ENCODE results near the gene RNF149. TPM values are rescaled to one million over a fixed set of nuclear protein-coding genes. Genes with fewer than 3 reads are reported as not detected.

Gene RNF149
- polyA plus RNA-seq, 1 experiment = 18.8 TPM

DNA sequence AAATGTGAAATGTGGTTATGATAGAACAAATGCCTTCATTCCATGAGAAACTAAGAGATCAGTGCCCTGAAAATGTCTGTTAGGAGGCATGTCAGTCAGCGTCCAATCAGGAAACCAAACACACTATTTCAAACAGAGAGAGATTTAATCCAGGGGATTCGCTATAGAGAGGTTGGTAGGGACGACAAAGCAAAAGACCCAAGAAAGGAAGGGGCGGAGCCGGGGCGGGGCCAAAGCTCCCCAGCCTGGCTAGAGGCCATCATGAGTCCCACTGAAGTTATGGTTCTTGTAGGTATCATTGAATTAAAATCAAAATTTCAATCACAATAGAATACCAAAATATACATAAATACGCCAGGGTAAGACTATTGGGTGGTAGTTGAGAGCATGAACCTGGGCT, 32.9 kb upstream of the RNF149 start:
- POLR2A ChIA-PET = interaction anchor here (0.8 kb wide), 1 partner anchor 358 kb away, joined by 3 read pairs; no protein-coding TSS in a partner anchor

DNA sequence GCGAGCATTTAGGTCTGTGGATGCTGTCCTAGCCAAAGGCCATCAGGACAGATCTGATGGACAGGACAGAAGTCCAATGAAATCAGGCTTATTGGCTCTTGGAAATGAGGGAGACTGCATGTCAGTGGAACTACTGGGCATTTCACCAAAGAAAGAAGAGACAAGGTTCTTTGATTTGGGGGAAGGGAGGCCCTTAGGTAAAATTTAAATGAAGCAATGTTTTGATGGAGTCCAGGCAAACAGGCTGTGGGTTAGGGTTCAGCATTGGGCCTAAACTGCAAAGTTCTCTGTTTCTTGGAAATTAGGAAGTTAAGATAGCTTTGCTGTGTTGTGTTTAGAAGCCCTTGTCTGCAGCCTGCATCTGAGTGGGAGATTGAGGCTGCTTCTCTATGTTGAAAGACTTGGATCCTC, 31.6 kb upstream of the RNF149 start:
- TF ChIP-seq CTCF (IDR thresholded peaks at IDR 0.05; ENCODE audit: low read depth, low read length) = no peak
- CTCF ChIA-PET = interaction anchor here (0.6 to 4.4 kb wide), 7 partner anchors 10 to 540 kb away, joined by 3 to 34 read pairs (median 5); no protein-coding TSS in a partner anchor
- H3K27me3 ChIP-seq (ENCODE audit: control insufficient read depth, insufficient read depth, low read length) = no peaks in the 10 kb centered on the region
- no peak overlapping the region for H3K27ac ChIP-seq (ENCODE audit: low read depth, low read length)
- no peak for DNase-seq (ENCODE audit: low read depth, low spot score)
- H3K4me3 ChIP-seq (ENCODE audit: low read depth, low read length) = no peak overlapping the region
- POLR2A ChIA-PET = no interaction called here
- H3K9me3 ChIP-seq (ENCODE audit: control insufficient read depth, insufficient read depth, low read length) = peaks cover 3% of the 10 kb centered on the region; the same call in 1 of the 2 replicates

More for the DNA sequence above, 32.9 kb upstream of the RNF149 start:
- Histone ChIP-seq H3K27ac (ENCODE audit: low read depth, low read length) (no peak overlapping the region), H3K27me3 (ENCODE audit: control insufficient read depth, insufficient read depth, low read length) (no peaks in the 10 kb centered on the region), H3K9me3 (ENCODE audit: control insufficient read depth, insufficient read depth, low read length) (peaks cover 3% of the 10 kb centered on the region; the same call in 1 of the 2 replicates), H3K4me3 (ENCODE audit: low read depth, low read length) (no peak overlapping the region)
- DNase-seq (ENCODE audit: low read depth, low spot score) = no peak
- no peak for TF ChIP-seq CTCF (IDR thresholded peaks at IDR 0.05; ENCODE audit: low read depth, low read length)
- CTCF ChIA-PET = interaction anchor here (0.5 to 4.4 kb wide), 33 partner anchors 8 to 1101 kb away, joined by 3 to 34 read pairs (median 4); partner anchors contain the start of genes CNOT11 and CREG2

DNA sequence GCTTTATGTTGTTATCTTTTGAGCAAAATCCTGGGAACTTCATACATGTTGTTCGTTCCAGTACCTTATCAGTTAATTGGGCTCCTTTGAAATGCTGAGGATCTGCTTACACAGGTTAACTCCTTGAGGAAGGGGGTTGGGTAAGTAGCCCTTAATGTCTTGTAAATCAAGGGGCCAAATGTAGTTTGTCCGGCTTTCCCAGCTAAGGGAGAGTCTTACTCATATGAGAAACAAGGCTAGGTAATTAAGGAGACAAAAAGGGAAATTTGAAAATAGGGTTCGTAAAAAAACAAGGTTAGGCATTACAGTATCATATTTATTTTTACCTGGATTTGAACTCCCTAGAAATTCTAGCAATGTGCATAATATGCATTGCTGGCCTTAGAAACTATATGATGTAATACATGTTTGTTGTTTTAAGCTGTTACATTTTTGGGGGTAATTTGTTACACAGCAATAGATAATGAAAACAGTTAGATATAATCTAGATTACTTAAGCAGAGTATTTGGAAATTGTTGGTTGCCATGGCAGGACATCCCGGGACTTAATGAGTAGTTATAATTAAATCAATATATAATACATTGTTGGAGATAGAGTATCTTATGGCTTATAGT, 30.9 kb upstream of the RNF149 start:
- ChIA-PET POLR2A (no interaction called here), CTCF (interaction anchor here (0.5 to 4.4 kb wide), 2 partner anchors 11 to 76 kb away, joined by 5 to 34 read pairs; no protein-coding TSS in a partner anchor)
- no peak overlapping the region for H3K27ac ChIP-seq (ENCODE audit: low read depth, low read length)
- H3K4me3 ChIP-seq (ENCODE audit: low read depth, low read length) = no peak overlapping the region
- no peak for TF ChIP-seq CTCF (IDR thresholded peaks at IDR 0.05; ENCODE audit: low read depth, low read length)
- no peak for DNase-seq (ENCODE audit: low read depth, low spot score)
- H3K9me3 ChIP-seq (ENCODE audit: control insufficient read depth, insufficient read depth, low read length) = peaks cover 3% of the 10 kb centered on the region; the same call in 1 of the 2 replicates
- no peaks in the 10 kb centered on the region for H3K27me3 ChIP-seq (ENCODE audit: control insufficient read depth, insufficient read depth, low read length)

- CTCF ChIA-PET = interaction anchor here (1.0 kb wide), 1 partner anchor 79 kb away, joined by 3 read pairs; no protein-coding TSS in a partner anchor
- 0 out of 2 replicates have a peak, but pooled peaks cover 3% of the 10 kb centered on the region for H3K9me3 ChIP-seq (ENCODE audit: control insufficient read depth, insufficient read depth, low read length)
- H3K27me3 ChIP-seq (ENCODE audit: control insufficient read depth, insufficient read depth, low read length) = no peaks in the 10 kb centered on the region
- no peak for TF ChIP-seq CTCF (IDR thresholded peaks at IDR 0.05; ENCODE audit: low read depth, low read length)
- H3K27ac ChIP-seq (ENCODE audit: low read depth, low read length) = no peak overlapping the region
- POLR2A ChIA-PET = interaction anchor here (0.6 kb wide), 1 partner anchor 52 kb away, joined by 7 read pairs; no protein-coding TSS in a partner anchor
- DNase-seq (ENCODE audit: low read depth, low spot score) = no peak
- H3K4me3 ChIP-seq (ENCODE audit: low read depth, low read length) = no peak overlapping the region
Observed at GRCh38 chr2:101337877-101338276, 29.4 kb upstream of the RNF149 start.
